GM18951 (cell line): ENCODE data around the gene THSD8.

Experiments used
- POLR2A ChIP-seq: IDR thresholded peaks from 4 replicates; pipeline ENCODE4 v1.6.1; 2011; ENCODE audit warnings: mild to moderate bottlenecking; ENCODE audit not compliant: insufficient read length, insufficient read depth; ENCODE audit errors: extremely low read depth
- in situ Hi-C: fragments of 300-500 bp; cut with MboI; formaldehyde crosslinking; loops from one replicate; pipeline ENCODE4 v1.12.0; 2022; ENCODE audit warnings: low sequenced_read_pairs, mixed read lengths, inconsistent platforms; ENCODE audit not compliant: unreplicated experiment

Gene THSD8

GRCh38 chr19:12801466-12802266, at the start of gene THSD8, which contains the start of gene PRDX2:
THSD8 (plus strand) TSS chr19:12802069; CDS start chr19:12802072, 3 bp downstream.
PRDX2 (minus strand) TSS chr19:12801800; CDS start chr19:12801261, 539 bp downstream.
- peak; percentile 96 for TF ChIP-seq POLR2A
- in situ Hi-C loops: no loop called here

- in situ Hi-C loops: loop anchor here (5.0 kb wide), 1 partner anchor 182 kb away; no protein-coding TSS in a partner anchor
- no peak for TF ChIP-seq POLR2A
These were observed 47.2 kb upstream of the THSD8 start for GRCh38 chr19:12754465-12755196.

GRCh38 chr19:12756150-12756883, 45.6 kb upstream of the THSD8 start:
- in situ Hi-C loops: loop anchor here (5.0 kb wide), 1 partner anchor 184 kb away; no protein-coding TSS in a partner anchor
- TF ChIP-seq POLR2A: no peak

GRCh38 chr19:12757544-12758274, 44.2 kb upstream of the THSD8 start:
- TF ChIP-seq POLR2A: no peak
- in situ Hi-C loops: loop anchor here (5.0 kb wide), 1 partner anchor 185 kb away; no protein-coding TSS in a partner anchor

DNA sequence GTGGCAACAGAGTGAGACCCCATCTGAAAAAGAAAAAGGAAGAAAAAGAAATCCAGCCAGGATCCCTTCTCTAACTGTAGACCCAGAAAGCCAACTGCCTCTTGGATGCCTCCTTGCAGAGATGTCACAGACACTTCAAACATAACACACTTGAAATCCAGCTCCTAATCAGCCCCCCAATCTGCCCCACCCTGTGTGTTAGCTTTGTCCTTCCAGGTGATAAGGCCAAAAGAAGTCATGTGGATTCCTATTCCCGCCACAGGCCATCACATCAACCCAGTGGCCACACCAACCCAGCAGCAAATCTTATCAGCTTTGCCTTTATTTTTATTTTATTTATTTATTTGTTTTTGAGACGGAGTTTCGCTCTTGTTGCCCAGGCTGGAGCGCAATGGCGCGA, 42.2 kb upstream of the THSD8 start:
- TF ChIP-seq POLR2A: no peak
- in situ Hi-C loops: loop anchor here (5.0 kb wide), 1 partner anchor 187 kb away; no protein-coding TSS in a partner anchor

- in situ Hi-C loops: no loop called here
- TF ChIP-seq POLR2A: no peak
These were observed 38.8 kb upstream of the THSD8 start for GRCh38 chr19:12763100-12763499.

- no peak for TF ChIP-seq POLR2A
- in situ Hi-C loops: no loop called here
These were observed 37.2 kb upstream of the THSD8 start for GRCh38 chr19:12764698-12765097.

GRCh38 chr19:12766051-12766521, 35.8 kb upstream of the THSD8 start:
- in situ Hi-C loops: no loop called here
- no peak for TF ChIP-seq POLR2A

GRCh38 chr19:12767150-12767549, 34.7 kb upstream of the THSD8 start:
- in situ Hi-C loops: no loop called here
- TF ChIP-seq POLR2A: no peak

DNA sequence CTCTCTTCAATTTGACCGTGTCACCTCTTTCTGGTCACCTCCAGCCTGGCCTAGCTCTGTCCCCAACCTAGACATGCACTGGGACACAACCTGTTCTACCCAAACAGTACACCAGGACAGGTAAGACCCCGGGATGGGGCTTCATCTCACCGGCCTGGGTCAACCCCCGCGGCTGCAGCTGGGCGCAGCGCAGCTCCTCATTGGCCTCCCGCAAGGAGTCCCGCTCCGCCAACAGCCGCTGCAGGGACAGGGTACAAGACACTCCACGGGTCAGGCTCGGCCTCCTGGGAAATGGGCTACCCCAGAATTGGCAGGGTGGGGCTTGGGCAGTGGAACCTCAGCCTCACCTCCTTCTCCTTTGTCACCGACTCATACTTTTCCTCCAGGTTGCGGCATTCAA, 34.2 kb upstream of the THSD8 start:
- in situ Hi-C loops: no loop called here
- no peak for TF ChIP-seq POLR2A

GRCh38 chr19:12769689-12770088, 32.2 kb upstream of the THSD8 start:
- no peak for TF ChIP-seq POLR2A
- in situ Hi-C loops: no loop called here

DNA sequence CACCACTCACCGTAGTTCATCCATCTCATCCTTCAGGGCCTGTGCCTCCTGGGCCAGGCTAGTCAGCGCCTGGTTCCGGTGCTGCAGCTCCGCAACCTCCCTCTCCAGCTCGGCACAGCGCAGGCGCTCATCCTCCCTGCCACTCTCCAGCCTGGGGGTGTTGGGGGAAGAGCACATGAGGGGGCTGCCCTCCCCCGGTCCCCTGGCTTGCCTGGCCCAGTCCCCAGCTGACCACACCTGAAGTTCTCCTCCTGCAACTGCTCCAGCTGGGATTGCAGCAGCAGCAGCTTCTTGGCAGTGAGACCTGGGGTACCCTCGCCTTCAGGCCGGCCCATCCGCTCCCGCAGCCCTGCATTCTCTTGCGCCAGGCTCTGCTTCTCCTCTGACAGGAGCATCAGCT, 30.9 kb upstream of the THSD8 start:
- in situ Hi-C loops: no loop called here
- no peak for TF ChIP-seq POLR2A
